ENCODE results near the gene STAC2.

The STAC2 gene

GRCh38 chr17:39229274-39229913, 3.6 kb upstream of the STAC2 start:
- no peaks in the 10 kb centered on the region for H3K9me2 ChIP-seq (replicated peaks; ENCODE audit: control insufficient read depth, low read length)
- H3F3A ChIP-seq (ENCODE audit: control insufficient read depth, insufficient read depth), result no peaks in the 10 kb centered on the region
- peaks cover 8% of the 10 kb centered on the region for H3K27me3 ChIP-seq (ENCODE audit: control insufficient read depth, low read length)
- no peak overlapping the region for H3K4me2 ChIP-seq (ENCODE audit: low read length)
- H3K4me1 ChIP-seq (ENCODE audit: control insufficient read depth, low read length), result peaks cover 17% of the 10 kb centered on the region
- no peaks in the 10 kb centered on the region for H3K79me2 ChIP-seq (ENCODE audit: control insufficient read depth, low read length)
- H3K9me3 ChIP-seq (ENCODE audit: control insufficient read depth, insufficient read depth, low read length), result no peaks in the 10 kb centered on the region
- TF ChIP-seq CTCF (IDR thresholded peaks at IDR 0.05; ENCODE audit: low read depth, low read length, poor library complexity, severe bottlenecking) (no peak), EZH2phosphoT487 (IDR thresholded peaks at IDR 0.05; ENCODE audit: borderline replicate concordance, low read length) (no peak)
- H3K27ac ChIP-seq (ENCODE audit: low read depth, low read length), result no peak overlapping the region
- no peak overlapping the region for H3K4me3 ChIP-seq (ENCODE audit: low read length)
- H4K20me1 ChIP-seq (ENCODE audit: control insufficient read depth, insufficient read depth, low read depth, low read length), result no peaks in the 10 kb centered on the region
- H3K36me3 ChIP-seq (ENCODE audit: control insufficient read depth, low read length), result no peaks in the 10 kb centered on the region

GRCh38 chr17:39227364-39227919, 1.7 kb upstream of the STAC2 start:
- Histone ChIP-seq H3K27ac (ENCODE audit: low read depth, low read length) (no peak overlapping the region), H3K36me3 (ENCODE audit: control insufficient read depth, low read length) (no peaks in the 10 kb centered on the region), H3K27me3 (ENCODE audit: control insufficient read depth, low read length) (peaks cover 25% of the 10 kb centered on the region), H3K4me1 (ENCODE audit: control insufficient read depth, low read length) (peaks cover 13% of the 10 kb centered on the region), H3K4me2 (ENCODE audit: low read length) (no peak overlapping the region), H3K9me3 (ENCODE audit: control insufficient read depth, insufficient read depth, low read length) (no peaks in the 10 kb centered on the region), H3K79me2 (ENCODE audit: control insufficient read depth, low read length) (no peaks in the 10 kb centered on the region), H4K20me1 (ENCODE audit: control insufficient read depth, insufficient read depth, low read depth, low read length) (no peaks in the 10 kb centered on the region), H3K9me2 (replicated peaks; ENCODE audit: control insufficient read depth, low read length) (no peaks in the 10 kb centered on the region), H3F3A (ENCODE audit: control insufficient read depth, insufficient read depth) (no peaks in the 10 kb centered on the region), H3K4me3 (ENCODE audit: low read length) (no peak overlapping the region)
- TF ChIP-seq CTCF (IDR thresholded peaks at IDR 0.05; ENCODE audit: low read depth, low read length, poor library complexity, severe bottlenecking) (no peak), EZH2phosphoT487 (IDR thresholded peaks at IDR 0.05; ENCODE audit: borderline replicate concordance, low read length) (no peak)

- Histone ChIP-seq H3K4me2 (ENCODE audit: low read length) (no peak overlapping the region), H3K4me3 (ENCODE audit: low read length) (no peak overlapping the region), H3F3A (ENCODE audit: control insufficient read depth, insufficient read depth) (no peaks in the 10 kb centered on the region), H3K27me3 (ENCODE audit: control insufficient read depth, low read length) (peaks cover 27% of the 10 kb centered on the region), H4K20me1 (ENCODE audit: control insufficient read depth, insufficient read depth, low read depth, low read length) (no peaks in the 10 kb centered on the region), H3K9me2 (replicated peaks; ENCODE audit: control insufficient read depth, low read length) (no peaks in the 10 kb centered on the region), H3K4me1 (ENCODE audit: control insufficient read depth, low read length) (no peaks in the 10 kb centered on the region; the same call in 1 of the 2 replicates), H3K27ac (ENCODE audit: low read depth, low read length) (no peak overlapping the region), H3K36me3 (ENCODE audit: control insufficient read depth, low read length) (no peaks in the 10 kb centered on the region), H3K79me2 (ENCODE audit: control insufficient read depth, low read length) (no peaks in the 10 kb centered on the region), H3K9me3 (ENCODE audit: control insufficient read depth, insufficient read depth, low read length) (no peaks in the 10 kb centered on the region)
- TF ChIP-seq EZH2phosphoT487 (IDR thresholded peaks at IDR 0.05; ENCODE audit: borderline replicate concordance, low read length) (no peak), CTCF (IDR thresholded peaks at IDR 0.05; ENCODE audit: low read depth, low read length, poor library complexity, severe bottlenecking) (no peak)
Observed at GRCh38 chr17:39225959-39226683, 376 bp upstream of the STAC2 start.

All from DOHH2 (cell line).